HG02852 (cell line): Measurements from ENCODE around the gene STAT1.
"Not testable (repeated sequence)": the region's sequence is repeated elsewhere in the genome, so short reads cannot be mapped to it uniquely, and the experiment has no call there.

Source experiments
- ATAC-seq: cut with Tn5 transposase; IDR thresholded peaks from one replicate; pipeline ENCODE4 v1.9.1; 2021; ENCODE audit warnings: mild to moderate bottlenecking, moderate library complexity; ENCODE audit not compliant: unreplicated experiment

The STAT1 gene

GRCh38 chr2:191009541-191010374, 4.2 kb downstream of the STAT1 start:
- ATAC-seq: no peak

GRCh38 chr2:191008286-191008685, 5.7 kb downstream of the STAT1 start:
- no peak for ATAC-seq

GRCh38 chr2:191006997-191007783, 6.8 kb downstream of the STAT1 start:
- ATAC-seq: no peak

- ATAC-seq: no peak
These were observed 7.7 kb downstream of the STAT1 start for GRCh38 chr2:191006297-191006696.

GRCh38 chr2:191003405-191004309, 10.3 kb downstream of the STAT1 start:
- no peak for ATAC-seq

GRCh38 chr2:191001624-191002023, 12.3 kb downstream of the STAT1 start:
- no peak for ATAC-seq

- no peak for ATAC-seq
These were observed 12.9 kb downstream of the STAT1 start for GRCh38 chr2:191001032-191001431.

GRCh38 chr2:190999949-191000665, 13.9 kb downstream of the STAT1 start:
- no peak for ATAC-seq

- ATAC-seq: no peak
These were observed 14.9 kb downstream of the STAT1 start for GRCh38 chr2:190999058-190999457.

- no peak for ATAC-seq
These were observed 16.4 kb downstream of the STAT1 start for GRCh38 chr2:190997526-190998113.

GRCh38 chr2:190996947-190997346, 17.0 kb downstream of the STAT1 start:
- ATAC-seq: no peak

- no peak for ATAC-seq
These were observed 17.5 kb downstream of the STAT1 start for GRCh38 chr2:190996338-190996946.

- not testable (repeated sequence) for ATAC-seq
These were observed 18.7 kb downstream of the STAT1 start for GRCh38 chr2:190995315-190995714.

- no peak for ATAC-seq
These were observed 19.8 kb downstream of the STAT1 start for GRCh38 chr2:190994148-190994547.

- no peak for ATAC-seq
These were observed 20.7 kb downstream of the STAT1 start for GRCh38 chr2:190993292-190993643.

GRCh38 chr2:190990132-190990531, 23.8 kb downstream of the STAT1 start:
- ATAC-seq: no peak

GRCh38 chr2:190988910-190989309, 25.1 kb downstream of the STAT1 start:
- ATAC-seq: no peak

- no peak for ATAC-seq
These were observed 26.0 kb downstream of the STAT1 start for GRCh38 chr2:190987938-190988337.

GRCh38 chr2:190987116-190987515, 26.9 kb downstream of the STAT1 start:
- ATAC-seq: no peak
